ENCODE data around the gene COLEC12.

COLEC12 gene

GRCh38 chr18:435940-436339, 64.6 kb downstream of the COLEC12 start:
- DNase-seq (ENCODE audit: low spot score), result no peak

GRCh38 chr18:434410-434809, 66.1 kb downstream of the COLEC12 start:
- DNase-seq (ENCODE audit: low spot score), result no peak

GRCh38 chr18:433960-434359, 66.5 kb downstream of the COLEC12 start:
- no peak for DNase-seq (ENCODE audit: low spot score)

- no peak for DNase-seq (ENCODE audit: low spot score)
Observed at GRCh38 chr18:433298-433697, 67.2 kb downstream of the COLEC12 start.

- DNase-seq (ENCODE audit: low spot score), result no peak
Observed at GRCh38 chr18:432791-433190, 67.7 kb downstream of the COLEC12 start.

- DNase-seq (ENCODE audit: low spot score), result no peak
Observed at GRCh38 chr18:429030-429429, 71.5 kb downstream of the COLEC12 start.

- no peak for DNase-seq (ENCODE audit: low spot score)
Observed at GRCh38 chr18:427005-427404, 73.5 kb downstream of the COLEC12 start.

- no peak for DNase-seq (ENCODE audit: low spot score)
Observed at GRCh38 chr18:425106-425745, 75.3 kb downstream of the COLEC12 start.

- DNase-seq (ENCODE audit: low spot score), result no peak
Observed at GRCh38 chr18:424668-425067, 75.8 kb downstream of the COLEC12 start.

- DNase-seq (ENCODE audit: low spot score), result no peak
Observed at GRCh38 chr18:424071-424661, 76.3 kb downstream of the COLEC12 start.

- no peak for DNase-seq (ENCODE audit: low spot score)
Observed at GRCh38 chr18:422966-423365, 77.5 kb downstream of the COLEC12 start.

GRCh38 chr18:421247-422155, 79.0 kb downstream of the COLEC12 start:
- DNase-seq (ENCODE audit: low spot score), result peak; percentile 6

- no peak for DNase-seq (ENCODE audit: low spot score)
Observed at GRCh38 chr18:420661-421246, 79.7 kb downstream of the COLEC12 start.

GRCh38 chr18:419541-420175, 80.8 kb downstream of the COLEC12 start:
- no peak for DNase-seq (ENCODE audit: low spot score)

GRCh38 chr18:417495-417894, 83.0 kb downstream of the COLEC12 start:
- DNase-seq (ENCODE audit: low spot score), result no peak

- DNase-seq (ENCODE audit: low spot score), result no peak
Observed at GRCh38 chr18:416930-417329, 83.6 kb downstream of the COLEC12 start.

- DNase-seq (ENCODE audit: low spot score), result peak; percentile 19
Observed at GRCh38 chr18:415617-416612, 84.6 kb downstream of the COLEC12 start.

- DNase-seq (ENCODE audit: low spot score), result no peak
Observed at GRCh38 chr18:415047-415446, 85.5 kb downstream of the COLEC12 start.

GRCh38 chr18:413233-413632, 87.3 kb downstream of the COLEC12 start:
- no peak for DNase-seq (ENCODE audit: low spot score)

GRCh38 chr18:410047-410455, 90.5 kb downstream of the COLEC12 start:
- DNase-seq (ENCODE audit: low spot score), result no peak

GRCh38 chr18:408367-408766, 92.1 kb downstream of the COLEC12 start:
- DNase-seq (ENCODE audit: low spot score), result no peak
